Coronary artery (tissue), 2 donors: ENCODE results near the gene LAMTOR1.

ENCODE experiments used
- DNase-seq: peaks from one replicate; pipeline ENCODE4 v3.0.0-alpha.2; 2017; ENCODE audit warnings: low spot score
- H3K27ac ChIP-seq, 2 donors: fragments of 200-600 bp; sonication (generic); one replicate each; pipeline ENCODE4 v1.5.1; 2016 to 2019
- H3K4me3 ChIP-seq: fragments of 200-600 bp; sonication (generic); 2 replicates; pipeline ENCODE4 v1.5.1; 2016; ENCODE audit warnings: mild to moderate bottlenecking, moderate library complexity
- TF ChIP-seq, protein P1 (sequence below): fragments of 200-600 bp; sonication (generic); IDR thresholded peaks from one replicate; pipeline ENCODE4 v1.5.1; 2019; ENCODE audit warnings: antibody characterized with exemption

Gene LAMTOR1

DNA sequence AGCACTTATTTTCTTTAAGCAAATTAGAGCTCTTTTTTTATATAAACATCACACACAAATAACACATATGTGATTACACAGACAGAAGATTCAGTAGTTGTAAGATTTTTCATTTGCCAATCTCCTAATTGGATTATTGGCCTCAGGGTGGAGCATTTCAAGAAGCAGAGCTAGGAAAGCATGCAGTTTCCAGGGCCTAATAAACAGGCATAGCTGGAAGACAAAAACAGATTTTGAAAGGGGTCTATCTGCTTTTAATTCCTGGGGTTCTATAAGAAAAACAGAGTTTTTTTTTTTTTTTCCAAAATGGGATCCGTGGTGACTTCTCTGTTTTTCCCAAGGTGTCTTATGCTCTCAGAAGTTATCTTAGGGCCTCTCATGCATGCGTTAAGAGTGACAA is 24.8 kb upstream of the LAMTOR1 start:
- no peak for DNase-seq
- Histone ChIP-seq H3K27ac (no peak overlapping the region), H3K4me3 (no peak overlapping the region)
- TF ChIP-seq, protein P1, sequence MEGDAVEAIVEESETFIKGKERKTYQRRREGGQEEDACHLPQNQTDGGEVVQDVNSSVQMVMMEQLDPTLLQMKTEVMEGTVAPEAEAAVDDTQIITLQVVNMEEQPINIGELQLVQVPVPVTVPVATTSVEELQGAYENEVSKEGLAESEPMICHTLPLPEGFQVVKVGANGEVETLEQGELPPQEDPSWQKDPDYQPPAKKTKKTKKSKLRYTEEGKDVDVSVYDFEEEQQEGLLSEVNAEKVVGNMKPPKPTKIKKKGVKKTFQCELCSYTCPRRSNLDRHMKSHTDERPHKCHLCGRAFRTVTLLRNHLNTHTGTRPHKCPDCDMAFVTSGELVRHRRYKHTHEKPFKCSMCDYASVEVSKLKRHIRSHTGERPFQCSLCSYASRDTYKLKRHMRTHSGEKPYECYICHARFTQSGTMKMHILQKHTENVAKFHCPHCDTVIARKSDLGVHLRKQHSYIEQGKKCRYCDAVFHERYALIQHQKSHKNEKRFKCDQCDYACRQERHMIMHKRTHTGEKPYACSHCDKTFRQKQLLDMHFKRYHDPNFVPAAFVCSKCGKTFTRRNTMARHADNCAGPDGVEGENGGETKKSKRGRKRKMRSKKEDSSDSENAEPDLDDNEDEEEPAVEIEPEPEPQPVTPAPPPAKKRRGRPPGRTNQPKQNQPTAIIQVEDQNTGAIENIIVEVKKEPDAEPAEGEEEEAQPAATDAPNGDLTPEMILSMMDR = no peak

DNA sequence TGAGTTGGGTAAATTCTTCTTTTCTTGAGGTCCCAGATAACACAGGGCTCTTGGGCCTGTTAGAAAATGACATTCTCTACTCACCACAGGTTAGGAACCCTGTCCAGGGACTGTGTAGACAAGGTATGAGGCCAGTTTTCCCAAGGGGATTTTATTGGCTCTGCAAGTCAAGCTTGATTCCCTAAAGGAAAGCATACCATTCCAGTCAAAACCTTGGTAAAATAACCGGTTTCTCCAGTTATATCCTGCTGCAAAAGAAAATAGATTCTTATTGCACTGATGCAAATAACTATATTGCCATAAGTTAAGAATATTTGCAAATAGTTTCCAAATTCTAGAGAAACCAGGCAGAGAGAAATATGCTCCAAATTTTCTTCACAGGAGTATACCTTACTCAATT is 22.9 kb upstream of the LAMTOR1 start:
- DNase-seq = no peak
- TF ChIP-seq, protein P1 = no peak
- Histone ChIP-seq H3K4me3 (no peak overlapping the region), H3K27ac (no peak overlapping the region)

DNA sequence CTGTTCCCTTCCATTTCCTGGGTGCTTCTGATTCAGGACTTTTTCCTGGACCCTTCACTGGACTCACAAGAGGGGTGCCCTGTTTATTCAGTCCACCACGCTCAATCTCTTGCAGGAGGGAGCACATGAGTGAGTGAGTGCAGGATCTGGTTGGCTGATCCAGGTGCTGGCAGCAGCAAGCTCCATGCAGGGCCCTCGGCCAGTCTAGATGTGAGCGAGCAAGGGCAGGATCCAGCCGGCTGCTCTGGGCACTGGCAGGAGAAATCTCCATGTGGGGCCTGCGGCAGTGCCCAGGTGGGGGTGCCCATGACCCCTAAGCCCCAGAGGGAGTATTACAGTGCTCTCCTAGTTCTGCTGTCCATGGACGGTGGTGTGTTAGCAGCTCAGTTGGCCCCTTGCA is 20.9 kb upstream of the LAMTOR1 start:
- no peak overlapping the region for H3K4me3 ChIP-seq
- DNase-seq = no peak
- no peak overlapping the region for H3K27ac ChIP-seq
- TF ChIP-seq, protein P1 = no peak

DNA sequence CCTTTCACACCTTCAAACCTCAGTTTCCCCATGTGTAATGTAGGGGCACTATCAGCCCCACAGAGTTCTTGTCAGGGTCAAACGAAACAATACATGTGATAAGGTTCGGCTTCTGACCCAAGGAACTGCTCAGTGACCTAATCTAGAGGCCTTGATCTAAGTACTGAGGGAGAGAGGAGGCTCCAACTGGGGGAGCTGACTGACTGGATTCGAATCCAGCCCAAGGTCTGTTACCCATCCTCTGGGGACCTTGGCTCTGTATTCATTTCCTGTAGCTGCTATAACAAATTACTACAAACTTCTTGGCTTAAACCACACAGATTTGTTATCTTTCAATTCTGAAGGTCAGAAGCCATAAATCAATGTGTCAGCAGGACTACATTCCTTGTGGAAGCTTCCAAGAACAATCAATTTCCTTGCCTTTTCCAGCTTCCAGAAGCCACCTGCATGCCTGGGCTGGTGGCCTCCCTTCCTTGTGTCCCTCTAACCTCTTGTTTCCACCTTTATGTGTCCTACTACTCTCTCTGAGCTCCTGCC is 20.1 kb upstream of the LAMTOR1 start:
- TF ChIP-seq, protein P1 = no peak
- Histone ChIP-seq H3K4me3 (no peak overlapping the region), H3K27ac (no peak overlapping the region)
- DNase-seq = no peak

DNA sequence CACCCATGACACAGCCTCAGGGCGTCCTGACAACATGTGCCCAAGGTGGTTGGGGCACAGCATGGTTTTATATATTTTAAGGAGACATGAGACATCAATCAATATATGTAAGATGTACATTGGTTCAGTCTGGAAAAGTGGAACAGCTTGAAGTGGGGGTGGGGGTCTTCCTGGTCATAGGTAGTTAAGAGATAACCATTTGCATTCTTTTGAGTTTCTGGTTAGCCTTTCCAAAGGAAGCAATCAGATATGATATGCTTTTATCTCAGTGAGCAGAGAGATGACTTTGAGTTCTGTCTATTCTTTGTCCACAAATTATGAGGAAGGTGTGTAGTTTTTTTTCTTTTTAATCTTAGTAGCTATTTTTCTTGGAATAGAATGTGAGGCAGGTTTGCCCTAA is 19.5 kb upstream of the LAMTOR1 start:
- TF ChIP-seq, protein P1 = no peak
- no peak for DNase-seq
- Histone ChIP-seq H3K4me3 (no peak overlapping the region), H3K27ac (no peak overlapping the region)

DNA sequence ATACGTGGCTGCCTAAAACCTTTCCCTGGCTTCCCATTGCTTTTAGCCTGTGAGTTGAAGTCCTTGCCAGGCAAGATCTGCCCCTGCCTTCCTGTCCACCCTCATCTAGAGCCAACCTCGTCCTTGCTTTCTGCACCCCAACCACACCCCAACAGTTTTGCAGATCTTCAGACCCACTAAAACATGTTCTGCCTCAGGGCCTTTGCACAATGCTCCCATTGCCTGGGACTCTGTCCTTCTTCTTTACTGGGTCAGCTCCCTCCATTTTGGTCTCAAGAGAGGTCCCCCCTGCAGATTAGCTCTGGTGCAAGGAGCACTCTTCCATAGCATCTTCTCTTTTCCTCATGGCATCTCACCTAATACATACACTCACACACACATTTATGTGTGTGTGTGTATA is 17.8 kb upstream of the LAMTOR1 start:
- DNase-seq = no peak
- TF ChIP-seq, protein P1 = no peak
- Histone ChIP-seq H3K27ac (no peak overlapping the region), H3K4me3 (no peak overlapping the region)

DNA sequence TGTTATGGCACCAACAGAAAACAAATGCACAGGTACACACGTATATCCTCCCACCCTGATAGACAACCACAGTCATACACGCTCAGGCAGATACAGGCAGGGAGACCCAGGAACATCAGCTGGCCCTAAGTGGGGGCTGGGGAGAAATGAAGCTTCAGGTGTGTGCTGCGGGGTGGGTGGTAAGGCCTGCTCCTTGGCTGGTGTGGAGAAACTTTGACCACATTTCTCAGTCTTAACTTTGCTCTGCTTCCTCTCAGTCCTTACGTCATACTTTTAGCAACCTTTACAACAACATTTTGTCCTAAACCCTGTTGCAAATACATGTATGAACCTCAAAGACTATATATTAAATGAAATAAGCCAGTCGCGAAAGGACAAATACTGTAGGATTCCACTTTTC is 16.1 kb upstream of the LAMTOR1 start:
- Histone ChIP-seq H3K4me3 (no peak overlapping the region), H3K27ac (no peak overlapping the region)
- TF ChIP-seq, protein P1 = no peak
- no peak for DNase-seq
